IPS-NIHi11 (cell line): Measurements from ENCODE around the gene IL1RAP.
A peak's percentile ranks its signal among the peaks of the same experiment; 100 is the strongest.

ENCODE experiments used
- DNase-seq: peaks from one replicate; pipeline ENCODE4 v3.0.0; 2012; ENCODE audit warnings: mixed read lengths, low spot score

Gene IL1RAP

GRCh38 chr3:190614226-190615059 lies 100.6 kb downstream of the IL1RAP start:
- no peak for DNase-seq

- no peak for DNase-seq
Measured at GRCh38 chr3:190615060-190615384, 101.1 kb downstream of the IL1RAP start.

- DNase-seq: no peak
Measured at GRCh38 chr3:190615607-190616006, 101.7 kb downstream of the IL1RAP start.

GRCh38 chr3:190616637-190617036 lies 102.8 kb downstream of the IL1RAP start:
- no peak for DNase-seq

- peak; percentile 8 for DNase-seq
Measured at GRCh38 chr3:190617185-190617584, 103.3 kb downstream of the IL1RAP start.

GRCh38 chr3:190618330-190619030 lies 104.6 kb downstream of the IL1RAP start:
- no peak for DNase-seq

- no peak for DNase-seq
Measured at GRCh38 chr3:190619353-190619752, 105.5 kb downstream of the IL1RAP start.

- DNase-seq: no peak
Measured at GRCh38 chr3:190619761-190620160, 105.9 kb downstream of the IL1RAP start.

GRCh38 chr3:190620886-190621608 lies 107.2 kb downstream of the IL1RAP start:
- no peak for DNase-seq

- DNase-seq: no peak
Measured at GRCh38 chr3:190621927-190622326, 108.0 kb downstream of the IL1RAP start.

- no peak for DNase-seq
Measured at GRCh38 chr3:190624282-190624681, 110.4 kb downstream of the IL1RAP start.

- DNase-seq: no peak
Measured at GRCh38 chr3:190626951-190627620, 113.2 kb downstream of the IL1RAP start.

- DNase-seq: no peak
Measured at GRCh38 chr3:190629088-190629487, 115.2 kb downstream of the IL1RAP start.

GRCh38 chr3:190631295-190631694 lies 117.4 kb downstream of the IL1RAP start:
- no peak for DNase-seq

GRCh38 chr3:190641564-190641963 lies 127.7 kb downstream of the IL1RAP start:
- DNase-seq: no peak

- DNase-seq: no peak
Measured at GRCh38 chr3:190642016-190642415, 128.1 kb downstream of the IL1RAP start.

- no peak for DNase-seq
Measured at GRCh38 chr3:190644035-190644434, 130.2 kb downstream of the IL1RAP start.

- DNase-seq: no peak
Measured at GRCh38 chr3:190644766-190645165, 130.9 kb downstream of the IL1RAP start.

- no peak for DNase-seq
Measured at GRCh38 chr3:190645932-190646460, 132.1 kb downstream of the IL1RAP start.

- DNase-seq: no peak
Measured at GRCh38 chr3:190646996-190647395, 133.1 kb downstream of the IL1RAP start.

- DNase-seq: no peak
Measured at GRCh38 chr3:190655933-190656332, 142.0 kb downstream of the IL1RAP start.

- no peak for DNase-seq
Measured at GRCh38 chr3:190658106-190658505, 144.2 kb downstream of the IL1RAP start.
